Central memory CD4-positive, alpha-beta T cell (primary cell): ENCODE data around the gene BBX.

Source experiments
- DNase-seq: peaks from one replicate; pipeline ENCODE4 v3.0.0; 2022

BBX gene

GRCh38 chr3:107660306-107660976, 137.7 kb downstream of the BBX start:
- peak; percentile 23 for DNase-seq

- DNase-seq: no peak
These were observed 138.8 kb downstream of the BBX start for GRCh38 chr3:107661447-107662123.

- DNase-seq: no peak
These were observed 139.4 kb downstream of the BBX start for GRCh38 chr3:107662124-107662507.

- no peak for DNase-seq
These were observed 139.8 kb downstream of the BBX start for GRCh38 chr3:107662586-107662985.

GRCh38 chr3:107663266-107663665, 140.5 kb downstream of the BBX start:
- no peak for DNase-seq

GRCh38 chr3:107664614-107665013, 141.9 kb downstream of the BBX start:
- no peak for DNase-seq

- no peak for DNase-seq
These were observed 142.6 kb downstream of the BBX start for GRCh38 chr3:107665351-107665750.

- no peak for DNase-seq
These were observed 144.1 kb downstream of the BBX start for GRCh38 chr3:107666853-107667252.

GRCh38 chr3:107668416-107668815, 145.7 kb downstream of the BBX start:
- no peak for DNase-seq

- no peak for DNase-seq
These were observed 146.2 kb downstream of the BBX start for GRCh38 chr3:107668963-107669362.

GRCh38 chr3:107669669-107670068, 146.9 kb downstream of the BBX start:
- no peak for DNase-seq

- no peak for DNase-seq
These were observed 148.2 kb downstream of the BBX start for GRCh38 chr3:107670986-107671385.

GRCh38 chr3:107674371-107674770, 151.6 kb downstream of the BBX start:
- no peak for DNase-seq

GRCh38 chr3:107675233-107675900, 152.6 kb downstream of the BBX start:
- DNase-seq: no peak

- DNase-seq: peak; percentile 17
These were observed 153.9 kb downstream of the BBX start for GRCh38 chr3:107676469-107677309.

GRCh38 chr3:107679921-107680320, 157.2 kb downstream of the BBX start:
- DNase-seq: no peak

GRCh38 chr3:107680698-107681097, 157.9 kb downstream of the BBX start:
- no peak for DNase-seq

- DNase-seq: no peak
These were observed 158.6 kb downstream of the BBX start for GRCh38 chr3:107681396-107681795.

GRCh38 chr3:107682580-107682979, 159.8 kb downstream of the BBX start:
- DNase-seq: no peak

- DNase-seq: no peak
These were observed 160.7 kb downstream of the BBX start for GRCh38 chr3:107683447-107683846.

GRCh38 chr3:107684431-107684925, 161.7 kb downstream of the BBX start:
- peak; percentile 32 for DNase-seq

GRCh38 chr3:107685383-107685782, 162.6 kb downstream of the BBX start:
- DNase-seq: no peak

- DNase-seq: no peak
These were observed 164.4 kb downstream of the BBX start for GRCh38 chr3:107687056-107687581.
